ENCODE results near the gene FAM236B.
"Not testable (repeated sequence)": the region's sequence is repeated elsewhere in the genome, so short reads cannot be mapped to it uniquely, and the experiment has no call there.

- TF ChIP-seq, protein P1, sequence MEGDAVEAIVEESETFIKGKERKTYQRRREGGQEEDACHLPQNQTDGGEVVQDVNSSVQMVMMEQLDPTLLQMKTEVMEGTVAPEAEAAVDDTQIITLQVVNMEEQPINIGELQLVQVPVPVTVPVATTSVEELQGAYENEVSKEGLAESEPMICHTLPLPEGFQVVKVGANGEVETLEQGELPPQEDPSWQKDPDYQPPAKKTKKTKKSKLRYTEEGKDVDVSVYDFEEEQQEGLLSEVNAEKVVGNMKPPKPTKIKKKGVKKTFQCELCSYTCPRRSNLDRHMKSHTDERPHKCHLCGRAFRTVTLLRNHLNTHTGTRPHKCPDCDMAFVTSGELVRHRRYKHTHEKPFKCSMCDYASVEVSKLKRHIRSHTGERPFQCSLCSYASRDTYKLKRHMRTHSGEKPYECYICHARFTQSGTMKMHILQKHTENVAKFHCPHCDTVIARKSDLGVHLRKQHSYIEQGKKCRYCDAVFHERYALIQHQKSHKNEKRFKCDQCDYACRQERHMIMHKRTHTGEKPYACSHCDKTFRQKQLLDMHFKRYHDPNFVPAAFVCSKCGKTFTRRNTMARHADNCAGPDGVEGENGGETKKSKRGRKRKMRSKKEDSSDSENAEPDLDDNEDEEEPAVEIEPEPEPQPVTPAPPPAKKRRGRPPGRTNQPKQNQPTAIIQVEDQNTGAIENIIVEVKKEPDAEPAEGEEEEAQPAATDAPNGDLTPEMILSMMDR (IDR thresholded peaks at IDR 0.05; ENCODE audit: low read depth, low read length, missing input control) = not testable (repeated sequence)
- not testable (repeated sequence) for TF ChIP-seq YY1 (IDR thresholded peaks at IDR 0.05); TAF1 (conservative IDR thresholded peaks at IDR 0.05); REST (IDR thresholded peaks at IDR 0.05)
- TF ChIP-seq, protein P2, sequence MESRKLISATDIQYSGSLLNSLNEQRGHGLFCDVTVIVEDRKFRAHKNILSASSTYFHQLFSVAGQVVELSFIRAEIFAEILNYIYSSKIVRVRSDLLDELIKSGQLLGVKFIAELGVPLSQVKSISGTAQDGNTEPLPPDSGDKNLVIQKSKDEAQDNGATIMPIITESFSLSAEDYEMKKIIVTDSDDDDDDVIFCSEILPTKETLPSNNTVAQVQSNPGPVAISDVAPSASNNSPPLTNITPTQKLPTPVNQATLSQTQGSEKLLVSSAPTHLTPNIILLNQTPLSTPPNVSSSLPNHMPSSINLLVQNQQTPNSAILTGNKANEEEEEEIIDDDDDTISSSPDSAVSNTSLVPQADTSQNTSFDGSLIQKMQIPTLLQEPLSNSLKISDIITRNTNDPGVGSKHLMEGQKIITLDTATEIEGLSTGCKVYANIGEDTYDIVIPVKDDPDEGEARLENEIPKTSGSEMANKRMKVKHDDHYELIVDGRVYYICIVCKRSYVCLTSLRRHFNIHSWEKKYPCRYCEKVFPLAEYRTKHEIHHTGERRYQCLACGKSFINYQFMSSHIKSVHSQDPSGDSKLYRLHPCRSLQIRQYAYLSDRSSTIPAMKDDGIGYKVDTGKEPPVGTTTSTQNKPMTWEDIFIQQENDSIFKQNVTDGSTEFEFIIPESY (IDR thresholded peaks at IDR 0.05) = not testable (repeated sequence)
Observed at GRCh38 chrX:72748545-72748944, 33.9 kb downstream of the FAM236B start.

Data from liver (tissue), 3 donors.